ENCODE results near the gene GNAL. TPM values are rescaled to one million over a fixed set of nuclear protein-coding genes. Genes with fewer than 3 reads are reported as not detected.

The GNAL gene
- total and polyA plus RNA-seq, 4 donors = 0.15 to 0.92 (median 0.72) TPM

DNA sequence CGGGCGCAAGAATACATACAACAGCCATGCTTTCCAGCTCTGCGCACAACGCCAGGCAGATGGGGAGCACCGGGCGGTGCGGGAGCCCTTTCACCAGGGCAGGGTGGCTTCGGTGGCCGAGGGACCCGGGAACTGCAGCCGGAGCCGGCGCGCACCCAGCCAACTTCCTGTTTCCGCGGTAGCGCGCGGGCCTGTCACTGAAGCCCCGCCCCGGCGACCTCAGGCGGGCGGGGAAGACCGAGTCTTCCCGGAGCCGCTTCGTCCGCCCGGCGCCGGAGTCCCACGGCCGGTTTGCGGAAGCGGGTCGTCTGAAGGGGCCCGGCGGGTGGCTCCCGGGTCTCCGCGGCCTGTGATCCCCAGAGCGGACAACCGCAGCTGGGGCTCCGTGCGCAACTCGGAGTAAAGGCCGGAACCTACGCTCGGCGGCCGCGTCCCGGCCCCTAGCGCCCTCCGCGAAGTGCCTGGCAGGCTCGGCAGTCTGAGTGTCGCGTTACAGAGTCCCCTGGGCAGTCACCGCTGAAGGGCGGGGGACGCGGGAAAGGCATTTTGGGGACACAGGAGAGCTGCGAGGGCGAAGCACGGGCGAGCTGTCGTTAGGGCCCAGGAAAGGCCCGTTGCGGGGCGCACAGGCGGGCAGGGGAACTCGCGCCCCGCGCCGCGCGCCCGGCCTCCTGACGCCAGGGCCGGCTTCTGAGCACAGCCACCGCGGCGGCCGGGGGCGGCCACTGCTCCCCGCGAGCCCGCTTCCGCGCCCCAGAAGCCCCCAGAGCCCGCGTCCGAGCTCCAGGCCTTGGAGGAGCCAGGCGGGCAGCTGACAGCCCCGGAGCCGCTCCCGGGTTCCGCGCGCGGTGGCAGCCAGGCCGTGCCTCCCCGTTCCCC is 219.4 kb downstream of the GNAL start, which contains the start of gene MPPE1:
MPPE1 (minus strand) TSS at position 136 of the 879 bp plus-strand sequence. CDS start 11,053 bp downstream, outside the sequence.
- peak within 1 kb of the TSS; percentile 80 to 97 (median 96) for H3K4me3 ChIP-seq (ENCODE audit: low read depth in 1 of 3, low read length in 3 of 3)
- H3K9ac ChIP-seq (ENCODE audit: low read depth in 1 of 2, low read length in 2 of 2) = peak within 1 kb of the TSS; percentile 92 to 94
- H3K9me3 ChIP-seq (ENCODE audit: control insufficient read depth in 4 of 4, low read length in 3 of 4) = no peaks in the 10 kb centered on the region
- H3K27me3 ChIP-seq (ENCODE audit: control insufficient read depth in 4 of 4, insufficient read depth in 4 of 4, low read length in 3 of 4) = no peaks in the 10 kb centered on the region
- peak; percentile 90 for DNase-seq (ENCODE audit: low spot score)
- peaks cover 7 to 27% (median 18%) of the 10 kb centered on the region in 4 donors for H3K4me1 ChIP-seq (ENCODE audit: control insufficient read depth in 4 of 4, insufficient read depth in 4 of 4, low read length in 3 of 4)
- peaks cover 0 to 3% (median 2%) of the 10 kb centered on the region in 4 donors for H3K36me3 ChIP-seq (ENCODE audit: control insufficient read depth in 4 of 4, insufficient read depth in 3 of 4, low read depth in 1 of 4, low read length in 3 of 4)
- under 1% methylated on average over 106 of the region's 106 CpGs for WGBS
- peak within 1 kb of the TSS; percentile 99 to 100 for H3K27ac ChIP-seq (ENCODE audit: low read depth in 1 of 2, low read length in 2 of 2)
- TF ChIP-seq, protein P1, sequence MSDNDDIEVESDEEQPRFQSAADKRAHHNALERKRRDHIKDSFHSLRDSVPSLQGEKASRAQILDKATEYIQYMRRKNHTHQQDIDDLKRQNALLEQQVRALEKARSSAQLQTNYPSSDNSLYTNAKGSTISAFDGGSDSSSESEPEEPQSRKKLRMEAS (IDR thresholded peaks at IDR 0.05) = peak; percentile 37
- TF ChIP-seq TAF1 (conservative IDR thresholded peaks at IDR 0.05) (peak; percentile 64), FOXA1 (IDR thresholded peaks at IDR 0.05) (peak; percentile 34), NR2F2 (IDR thresholded peaks at IDR 0.05) (no peak), FOXA2 (IDR thresholded peaks at IDR 0.05) (no peak), HNF4G (IDR thresholded peaks at IDR 0.05) (no peak), SP1 (IDR thresholded peaks at IDR 0.05) (peak; percentile 43), HNF4A (conservative IDR thresholded peaks at IDR 0.05) (no peak), YY1 (IDR thresholded peaks at IDR 0.05) (peak; percentile 76), EGR1 (IDR thresholded peaks at IDR 0.05; ENCODE audit: low read depth in 2 of 2) (no peak), RXRA (IDR thresholded peaks at IDR 0.05) (no peak), RAD21 (IDR thresholded peaks at IDR 0.05) (peak; percentile 14 to 46), GABPA (IDR thresholded peaks at IDR 0.05 in 1 of 2, conservative IDR thresholded peaks at IDR 0.05 in 1 of 2) (peak; percentile 61 to 85), JUND (IDR thresholded peaks at IDR 0.05) (no peak)
- TF ChIP-seq, protein P2, sequence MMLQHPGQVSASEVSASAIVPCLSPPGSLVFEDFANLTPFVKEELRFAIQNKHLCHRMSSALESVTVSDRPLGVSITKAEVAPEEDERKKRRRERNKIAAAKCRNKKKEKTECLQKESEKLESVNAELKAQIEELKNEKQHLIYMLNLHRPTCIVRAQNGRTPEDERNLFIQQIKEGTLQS (IDR thresholded peaks at IDR 0.05) = no peak
- TF ChIP-seq, protein P3, sequence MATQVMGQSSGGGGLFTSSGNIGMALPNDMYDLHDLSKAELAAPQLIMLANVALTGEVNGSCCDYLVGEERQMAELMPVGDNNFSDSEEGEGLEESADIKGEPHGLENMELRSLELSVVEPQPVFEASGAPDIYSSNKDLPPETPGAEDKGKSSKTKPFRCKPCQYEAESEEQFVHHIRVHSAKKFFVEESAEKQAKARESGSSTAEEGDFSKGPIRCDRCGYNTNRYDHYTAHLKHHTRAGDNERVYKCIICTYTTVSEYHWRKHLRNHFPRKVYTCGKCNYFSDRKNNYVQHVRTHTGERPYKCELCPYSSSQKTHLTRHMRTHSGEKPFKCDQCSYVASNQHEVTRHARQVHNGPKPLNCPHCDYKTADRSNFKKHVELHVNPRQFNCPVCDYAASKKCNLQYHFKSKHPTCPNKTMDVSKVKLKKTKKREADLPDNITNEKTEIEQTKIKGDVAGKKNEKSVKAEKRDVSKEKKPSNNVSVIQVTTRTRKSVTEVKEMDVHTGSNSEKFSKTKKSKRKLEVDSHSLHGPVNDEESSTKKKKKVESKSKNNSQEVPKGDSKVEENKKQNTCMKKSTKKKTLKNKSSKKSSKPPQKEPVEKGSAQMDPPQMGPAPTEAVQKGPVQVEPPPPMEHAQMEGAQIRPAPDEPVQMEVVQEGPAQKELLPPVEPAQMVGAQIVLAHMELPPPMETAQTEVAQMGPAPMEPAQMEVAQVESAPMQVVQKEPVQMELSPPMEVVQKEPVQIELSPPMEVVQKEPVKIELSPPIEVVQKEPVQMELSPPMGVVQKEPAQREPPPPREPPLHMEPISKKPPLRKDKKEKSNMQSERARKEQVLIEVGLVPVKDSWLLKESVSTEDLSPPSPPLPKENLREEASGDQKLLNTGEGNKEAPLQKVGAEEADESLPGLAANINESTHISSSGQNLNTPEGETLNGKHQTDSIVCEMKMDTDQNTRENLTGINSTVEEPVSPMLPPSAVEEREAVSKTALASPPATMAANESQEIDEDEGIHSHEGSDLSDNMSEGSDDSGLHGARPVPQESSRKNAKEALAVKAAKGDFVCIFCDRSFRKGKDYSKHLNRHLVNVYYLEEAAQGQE (IDR thresholded peaks at IDR 0.05) = peak; percentile 67
- TF ChIP-seq, protein P4, sequence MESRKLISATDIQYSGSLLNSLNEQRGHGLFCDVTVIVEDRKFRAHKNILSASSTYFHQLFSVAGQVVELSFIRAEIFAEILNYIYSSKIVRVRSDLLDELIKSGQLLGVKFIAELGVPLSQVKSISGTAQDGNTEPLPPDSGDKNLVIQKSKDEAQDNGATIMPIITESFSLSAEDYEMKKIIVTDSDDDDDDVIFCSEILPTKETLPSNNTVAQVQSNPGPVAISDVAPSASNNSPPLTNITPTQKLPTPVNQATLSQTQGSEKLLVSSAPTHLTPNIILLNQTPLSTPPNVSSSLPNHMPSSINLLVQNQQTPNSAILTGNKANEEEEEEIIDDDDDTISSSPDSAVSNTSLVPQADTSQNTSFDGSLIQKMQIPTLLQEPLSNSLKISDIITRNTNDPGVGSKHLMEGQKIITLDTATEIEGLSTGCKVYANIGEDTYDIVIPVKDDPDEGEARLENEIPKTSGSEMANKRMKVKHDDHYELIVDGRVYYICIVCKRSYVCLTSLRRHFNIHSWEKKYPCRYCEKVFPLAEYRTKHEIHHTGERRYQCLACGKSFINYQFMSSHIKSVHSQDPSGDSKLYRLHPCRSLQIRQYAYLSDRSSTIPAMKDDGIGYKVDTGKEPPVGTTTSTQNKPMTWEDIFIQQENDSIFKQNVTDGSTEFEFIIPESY (IDR thresholded peaks at IDR 0.05) = no peak
- TF ChIP-seq, protein P5, sequence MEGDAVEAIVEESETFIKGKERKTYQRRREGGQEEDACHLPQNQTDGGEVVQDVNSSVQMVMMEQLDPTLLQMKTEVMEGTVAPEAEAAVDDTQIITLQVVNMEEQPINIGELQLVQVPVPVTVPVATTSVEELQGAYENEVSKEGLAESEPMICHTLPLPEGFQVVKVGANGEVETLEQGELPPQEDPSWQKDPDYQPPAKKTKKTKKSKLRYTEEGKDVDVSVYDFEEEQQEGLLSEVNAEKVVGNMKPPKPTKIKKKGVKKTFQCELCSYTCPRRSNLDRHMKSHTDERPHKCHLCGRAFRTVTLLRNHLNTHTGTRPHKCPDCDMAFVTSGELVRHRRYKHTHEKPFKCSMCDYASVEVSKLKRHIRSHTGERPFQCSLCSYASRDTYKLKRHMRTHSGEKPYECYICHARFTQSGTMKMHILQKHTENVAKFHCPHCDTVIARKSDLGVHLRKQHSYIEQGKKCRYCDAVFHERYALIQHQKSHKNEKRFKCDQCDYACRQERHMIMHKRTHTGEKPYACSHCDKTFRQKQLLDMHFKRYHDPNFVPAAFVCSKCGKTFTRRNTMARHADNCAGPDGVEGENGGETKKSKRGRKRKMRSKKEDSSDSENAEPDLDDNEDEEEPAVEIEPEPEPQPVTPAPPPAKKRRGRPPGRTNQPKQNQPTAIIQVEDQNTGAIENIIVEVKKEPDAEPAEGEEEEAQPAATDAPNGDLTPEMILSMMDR (IDR thresholded peaks at IDR 0.05; ENCODE audit: low read depth, low read length, missing input control) = no peak

Data from liver (tissue), 9 donors.